Measurements from ENCODE around the gene TLE7.

TLE7 gene

GRCh38 chr16:71436473-71436872 lies 5.4 kb downstream of the TLE7 start:
- H3K9me3 Mint-ChIP-seq, result peaks cover 3% of the 10 kb centered on the region
- no peaks in the 10 kb centered on the region for H3K36me3 Mint-ChIP-seq
- DNase-seq, result no peak
- no peak overlapping the region for H3K27ac Mint-ChIP-seq
- H3K4me3 Mint-ChIP-seq, result no peak overlapping the region
- CTCF ChIA-PET, result no interaction called here
- H3K27me3 Mint-ChIP-seq, result peaks cover 20% of the 10 kb centered on the region
- H3K4me1 Mint-ChIP-seq, result no peaks in the 10 kb centered on the region

- H3K4me3 Mint-ChIP-seq, result no peak overlapping the region
- no peak for DNase-seq
- CTCF ChIA-PET, result no interaction called here
- H3K27ac Mint-ChIP-seq, result no peak overlapping the region
- H3K9me3 Mint-ChIP-seq, result no peaks in the 10 kb centered on the region
- no peaks in the 10 kb centered on the region for H3K36me3 Mint-ChIP-seq
- peaks cover 13% of the 10 kb centered on the region for H3K27me3 Mint-ChIP-seq
- H3K4me1 Mint-ChIP-seq, result no peaks in the 10 kb centered on the region
Measured at GRCh38 chr16:71432906-71433305, 8.9 kb downstream of the TLE7 start.

- no peak for DNase-seq
- CTCF ChIA-PET, result no interaction called here
- Mint-ChIP-seq H3K27ac (no peak overlapping the region), H3K36me3 (no peaks in the 10 kb centered on the region), H3K9me3 (no peaks in the 10 kb centered on the region), H3K4me1 (no peaks in the 10 kb centered on the region), H3K27me3 (peaks cover 17% of the 10 kb centered on the region), H3K4me3 (no peak overlapping the region)
Measured at GRCh38 chr16:71431991-71432390, 9.9 kb downstream of the TLE7 start.

GRCh38 chr16:71431176-71431575 lies 10.7 kb downstream of the TLE7 start:
- H3K36me3 Mint-ChIP-seq, result no peaks in the 10 kb centered on the region
- H3K27ac Mint-ChIP-seq, result no peak overlapping the region
- CTCF ChIA-PET, result no interaction called here
- H3K4me1 Mint-ChIP-seq, result no peaks in the 10 kb centered on the region
- no peak overlapping the region for H3K4me3 Mint-ChIP-seq
- no peak for DNase-seq
- peaks cover 26% of the 10 kb centered on the region for H3K27me3 Mint-ChIP-seq
- H3K9me3 Mint-ChIP-seq, result no peaks in the 10 kb centered on the region

- CTCF ChIA-PET, result interaction anchor here (2.1 kb wide), 1 partner anchor 18 kb away, joined by 7 read pairs; no protein-coding TSS in a partner anchor
Measured at GRCh38 chr16:71430744-71431143, 11.1 kb downstream of the TLE7 start.

GRCh38 chr16:71429581-71429980 lies 12.3 kb downstream of the TLE7 start:
- Mint-ChIP-seq H3K9me3 (no peaks in the 10 kb centered on the region), H3K4me3 (no peak overlapping the region), H3K27me3 (peaks cover 42% of the 10 kb centered on the region), H3K27ac (no peak overlapping the region), H3K4me1 (no peaks in the 10 kb centered on the region), H3K36me3 (no peaks in the 10 kb centered on the region)
- CTCF ChIA-PET, result interaction anchor here (2.1 kb wide), 1 partner anchor 17 kb away, joined by 7 read pairs; no protein-coding TSS in a partner anchor
- DNase-seq, result no peak

More at GRCh38 chr16:71430744-71431143, 11.1 kb downstream of the TLE7 start:
- Mint-ChIP-seq H3K4me3 (no peak overlapping the region), H3K4me1 (no peaks in the 10 kb centered on the region), H3K27ac (no peak overlapping the region), H3K9me3 (no peaks in the 10 kb centered on the region), H3K36me3 (no peaks in the 10 kb centered on the region), H3K27me3 (peaks cover 30% of the 10 kb centered on the region)
- no peak for DNase-seq

- H3K9me3 Mint-ChIP-seq, result no peaks in the 10 kb centered on the region
- CTCF ChIA-PET, result interaction anchor here (2.1 kb wide), 1 partner anchor 16 kb away, joined by 7 read pairs; no protein-coding TSS in a partner anchor
- no peak overlapping the region for H3K27ac Mint-ChIP-seq
- no peaks in the 10 kb centered on the region for H3K36me3 Mint-ChIP-seq
- no peaks in the 10 kb centered on the region for H3K4me1 Mint-ChIP-seq
- no peak overlapping the region for H3K4me3 Mint-ChIP-seq
- peaks cover 49% of the 10 kb centered on the region for H3K27me3 Mint-ChIP-seq
- no peak for DNase-seq
Measured at GRCh38 chr16:71428883-71429282, 13.0 kb downstream of the TLE7 start.

- no peak for DNase-seq
- H3K9me3 Mint-ChIP-seq, result no peaks in the 10 kb centered on the region
- H3K4me3 Mint-ChIP-seq, result no peak overlapping the region
- H3K27me3 Mint-ChIP-seq, result peaks cover 54% of the 10 kb centered on the region
- no peak overlapping the region for H3K27ac Mint-ChIP-seq
- CTCF ChIA-PET, result no interaction called here
- no peaks in the 10 kb centered on the region for H3K36me3 Mint-ChIP-seq
- H3K4me1 Mint-ChIP-seq, result no peaks in the 10 kb centered on the region
Measured at GRCh38 chr16:71428385-71428784, 13.5 kb downstream of the TLE7 start.

GRCh38 chr16:71426880-71427615 lies 14.8 kb downstream of the TLE7 start:
- Mint-ChIP-seq H3K4me1 (no peaks in the 10 kb centered on the region), H3K9me3 (no peaks in the 10 kb centered on the region), H3K27ac (no peak overlapping the region), H3K4me3 (no peak overlapping the region), H3K27me3 (peaks cover 61% of the 10 kb centered on the region), H3K36me3 (no peaks in the 10 kb centered on the region)
- DNase-seq, result no peak
- CTCF ChIA-PET, result interaction anchor here (1.4 kb wide), 2 partner anchors 14 to 67 kb away, joined by 3 to 4 read pairs; no protein-coding TSS in a partner anchor

GRCh38 chr16:71426069-71426879 lies 15.6 kb downstream of the TLE7 start:
- Mint-ChIP-seq H3K4me3 (no peak overlapping the region), H3K36me3 (no peaks in the 10 kb centered on the region), H3K9me3 (no peaks in the 10 kb centered on the region), H3K27ac (no peak overlapping the region), H3K4me1 (no peaks in the 10 kb centered on the region), H3K27me3 (peaks cover 61% of the 10 kb centered on the region)
- CTCF ChIA-PET, result interaction anchor here (1.4 kb wide), 2 partner anchors 14 to 66 kb away, joined by 3 to 4 read pairs; no protein-coding TSS in a partner anchor
- peak; percentile 24 for DNase-seq

GRCh38 chr16:71425746-71426068 lies 16.1 kb downstream of the TLE7 start:
- peaks cover 61% of the 10 kb centered on the region for H3K27me3 Mint-ChIP-seq
- no peak overlapping the region for H3K27ac Mint-ChIP-seq
- no peaks in the 10 kb centered on the region for H3K36me3 Mint-ChIP-seq
- no peaks in the 10 kb centered on the region for H3K4me1 Mint-ChIP-seq
- H3K9me3 Mint-ChIP-seq, result no peaks in the 10 kb centered on the region
- CTCF ChIA-PET, result interaction anchor here (1.4 kb wide), 1 partner anchor 13 kb away, joined by 4 read pairs; no protein-coding TSS in a partner anchor
- H3K4me3 Mint-ChIP-seq, result no peak overlapping the region
- no peak for DNase-seq

GRCh38 chr16:71424626-71425025 lies 17.2 kb downstream of the TLE7 start:
- Mint-ChIP-seq H3K4me1 (no peaks in the 10 kb centered on the region), H3K4me3 (no peak overlapping the region), H3K9me3 (no peaks in the 10 kb centered on the region), H3K27me3 (peaks cover 62% of the 10 kb centered on the region), H3K36me3 (no peaks in the 10 kb centered on the region), H3K27ac (no peak overlapping the region)
- no peak for DNase-seq
- CTCF ChIA-PET, result interaction anchor here (1.0 to 2.2 kb wide), 2 partner anchors 11 to 119 kb away, joined by 3 to 10 read pairs; no protein-coding TSS in a partner anchor

GRCh38 chr16:71423865-71424264 lies 18.0 kb downstream of the TLE7 start:
- no peak overlapping the region for H3K27ac Mint-ChIP-seq
- no peaks in the 10 kb centered on the region for H3K4me1 Mint-ChIP-seq
- H3K4me3 Mint-ChIP-seq, result no peak overlapping the region
- no peak for DNase-seq
- H3K9me3 Mint-ChIP-seq, result no peaks in the 10 kb centered on the region
- CTCF ChIA-PET, result interaction anchor here (1.0 to 2.2 kb wide), 2 partner anchors 11 to 120 kb away, joined by 3 to 10 read pairs; no protein-coding TSS in a partner anchor
- peaks cover 58% of the 10 kb centered on the region for H3K27me3 Mint-ChIP-seq
- H3K36me3 Mint-ChIP-seq, result no peaks in the 10 kb centered on the region

- Mint-ChIP-seq H3K27ac (no peak overlapping the region), H3K27me3 (peaks cover 57% of the 10 kb centered on the region), H3K4me3 (no peak overlapping the region), H3K36me3 (no peaks in the 10 kb centered on the region), H3K9me3 (no peaks in the 10 kb centered on the region), H3K4me1 (no peaks in the 10 kb centered on the region)
- CTCF ChIA-PET, result interaction anchor here (1.4 to 2.2 kb wide), 2 partner anchors 10 to 11 kb away, joined by 10 to 11 read pairs; no protein-coding TSS in a partner anchor
- DNase-seq, result no peak
Measured at GRCh38 chr16:71423016-71423415, 18.8 kb downstream of the TLE7 start.

Data from activated naive CD4-positive, alpha-beta T cell treated with anti-CD3 and anti-CD28 coated beads, Interleukin-2, amount 10 ng/mL, durations not matched to agents 7 days and 5 days (primary cell).